K562 (cell line): ENCODE measurements around the gene CSNK1G1. TPM values are rescaled to one million over a fixed set of nuclear protein-coding genes. Genes with fewer than 3 reads are reported as not detected.

Source experiments
- ATAC-seq: fragments of 200-7000 bp; cut with Tn5 transposase; 3 replicates; pipeline ENCODE4 v1.9.1; 2020; ENCODE audit warnings: moderate library complexity
- BruUV-seq: library from RNA; stranded (reverse); fragments of 400-500 nt; replicated peaks from 2 replicates; lab custom pipeline; 2021; lab: Mats Ljungman, UMichigan
- CTCF ChIA-PET: fragments of 300-600 bp; formaldehyde crosslinking; extraction: SDS; loops from one replicate; lab custom pipeline; 2021; ENCODE audit warnings: low intra/inter-chr PET ratio; lab: Yijun Ruan, JAX
- POLR2A ChIA-PET: fragments of 300-600, 350-650 bp; sonication (Branson Sonifier 250); formaldehyde crosslinking; extraction: SDS; loops from one replicate; lab custom pipeline; 2021; ENCODE audit warnings: antibody characterized with exemption, inconsistent platforms; lab: Yijun Ruan, JAX
- DNase-seq, 4 experiments: peaks; one replicate each; pipeline versions ENCODE4 v3.0.0 to v3.0.0-alpha.2; 2011 to 2018; ENCODE audit warnings: low spot score in 3 of 4, mixed read lengths in 3 of 4; ENCODE audit errors: extremely low read depth in 1 of 4
- FAIRE-seq: peaks from 2 replicates; lab custom pipeline; 2011; peaks lifted over from hg19 to GRCh38; lab: Jason Lieb, UNC
- H2AFZ ChIP-seq: 2 replicates; pipeline ENCODE4 v1.6.0; 2011; ENCODE audit warnings: low read depth, low read length, control low read depth, inconsistent platforms
- H3K27ac ChIP-seq: fragments of 200-600 bp; 3 replicates; pipeline ENCODE4 v1.8.0; 2011; ENCODE audit warnings: low read depth, mild to moderate bottlenecking, control low read depth, inconsistent platforms, low read length, moderate library complexity, mixed read lengths; ENCODE audit errors: extremely low read depth
- H3K27me3 ChIP-seq, 2 experiments: fragments of 300-600 bp in 1 of 2; 2 replicates in 1 of 2; 3 replicates in 1 of 2; pipeline versions ENCODE4 v1.6.0 to v1.8.0; 2011; ENCODE audit warnings: inconsistent platforms in 2 of 2, low read length in 2 of 2, mild to moderate bottlenecking in 1 of 2, mixed read lengths in 1 of 2, moderate library complexity in 1 of 2; ENCODE audit not compliant: control insufficient read depth in 2 of 2, insufficient read depth in 2 of 2
- H3K36me3 ChIP-seq: fragments of 300-600 bp; 3 replicates; pipeline ENCODE4 v1.8.0; 2011; ENCODE audit warnings: mild to moderate bottlenecking, low read length, inconsistent platforms; ENCODE audit not compliant: control insufficient read depth, insufficient read depth
- H3K4me1 ChIP-seq, 2 experiments: fragments of 200-600 bp in 1 of 2; replicated peaks in 1 of 2; 2 replicates in 1 of 2; 3 replicates in 1 of 2; pipeline versions ENCODE4 v1.5.1 to v1.8.0; 2011; ENCODE audit warnings: inconsistent platforms in 2 of 2, low read length in 2 of 2, mild to moderate bottlenecking in 1 of 2, mixed read lengths in 1 of 2, moderate library complexity in 1 of 2; ENCODE audit not compliant: control insufficient read depth in 2 of 2, insufficient read depth in 2 of 2
- H3K4me2 ChIP-seq: 2 replicates; pipeline ENCODE4 v1.6.1; 2011; ENCODE audit warnings: low read length, control low read depth, inconsistent platforms, mixed read lengths; ENCODE audit not compliant: insufficient read depth
- H3K4me3 ChIP-seq: fragments of 200-600 bp; sonication (generic), shearing (Covaris generic); 2 replicates; pipeline ENCODE4 v1.5.1; 2016; ENCODE audit warnings: control low read depth, inconsistent platforms
- H3K79me2 ChIP-seq: fragments of 200-600 bp; 3 replicates; pipeline ENCODE4 v1.8.0; 2011; ENCODE audit warnings: low read length, inconsistent platforms; ENCODE audit not compliant: control insufficient read depth, insufficient read depth
- H3K9ac ChIP-seq, 2 experiments: 2 replicates each; pipeline versions ENCODE4 v1.6.0 to v1.6.1; 2011; ENCODE audit warnings: low read depth in 2 of 2, low read length in 2 of 2, control low read depth in 1 of 2, inconsistent platforms in 1 of 2, mild to moderate bottlenecking in 1 of 2, mixed read lengths in 1 of 2; ENCODE audit not compliant: insufficient read depth in 1 of 2
- H3K9me1 ChIP-seq: one replicate; pipeline ENCODE4 v1.6.0; 2011; ENCODE audit warnings: inconsistent platforms, mild to moderate bottlenecking, low read length, moderate library complexity; ENCODE audit not compliant: control insufficient read depth, insufficient read depth
- H3K9me3 ChIP-seq: replicated peaks from 2 replicates; pipeline ENCODE4 v1.5.1; 2011; ENCODE audit warnings: low read depth, low read length, inconsistent platforms; ENCODE audit not compliant: control insufficient read depth, insufficient read depth
- H4K20me1 ChIP-seq: replicated peaks from 2 replicates; pipeline ENCODE4 v1.6.1; 2011; ENCODE audit warnings: low read length, inconsistent platforms, mixed read lengths; ENCODE audit not compliant: control insufficient read depth, insufficient read depth
- BRF1 ChIP-seq: IDR thresholded peaks from 3 replicates; pipeline ENCODE4 v1.6.1; 2011; ENCODE audit warnings: borderline replicate concordance, mild to moderate bottlenecking; ENCODE audit not compliant: insufficient read length; ENCODE audit errors: extremely low read depth
- CBX3 ChIP-seq, 2 experiments: IDR thresholded peaks; 1 replicate in 1 of 2; 2 replicates in 1 of 2; pipeline ENCODE4 v1.6.1; 2012; ENCODE audit warnings: inconsistent platforms in 2 of 2, low read length in 2 of 2, borderline replicate concordance in 1 of 2, control low read depth in 1 of 2
- CEBPG ChIP-seq, 3 experiments: fragments of 200-800 bp in 1 of 3; sonication (Bioruptor generic) in 1 of 3; sonication (generic) in 1 of 3; formaldehyde crosslinking in 1 of 3; IDR thresholded peaks in 2 of 3; conservative IDR thresholded peaks in 1 of 3; 2 replicates each; pipeline versions ENCODE4 v1.6.1 to v1.8.0; 2016 to 2022; ENCODE audit warnings: missing compliant biosample characterization in 2 of 3, missing genetic modification characterization in 2 of 3, mild to moderate bottlenecking in 1 of 3, missing genetic modification reagents in 1 of 3
- FOXJ3 ChIP-seq: sonication (generic); formaldehyde crosslinking; IDR thresholded peaks from 2 replicates; pipeline ENCODE4 v1.4.0; 2020; ENCODE audit warnings: mild to moderate bottlenecking, missing genetic modification reagents
- TCF7L2 ChIP-seq: fragments of 150-350 bp; IDR thresholded peaks from 2 replicates; pipeline ENCODE4 v1.6.1; 2016; ENCODE audit warnings: low read depth, mild to moderate bottlenecking, low read length, moderate library complexity
- TGIF2 ChIP-seq: sonication (generic); formaldehyde crosslinking; IDR thresholded peaks from 2 replicates; pipeline ENCODE4 v1.8.1; 2022; ENCODE audit warnings: mild to moderate bottlenecking, missing genetic modification reagents, moderate library complexity
- THAP7 ChIP-seq: fragments of 250-450 bp; sonication (Bioruptor Pico); IDR thresholded peaks from 2 replicates; pipeline ENCODE4 v1.5.0; 2021
- U2AF2 ChIP-seq: fragments of 200-400 bp; formaldehyde crosslinking; optimal IDR thresholded peaks from 2 replicates; pipeline ENCODE3; 2017; ENCODE audit warnings: low read depth, mild to moderate bottlenecking, low read length
- WHSC1 ChIP-seq: IDR thresholded peaks from one replicate; pipeline ENCODE4 v1.6.1; 2012; ENCODE audit warnings: low read length, control low read depth, inconsistent platforms
- ZNF165 ChIP-seq: fragments of 250-450 bp; sonication (Bioruptor Pico); IDR thresholded peaks from 2 replicates; pipeline ENCODE4 v1.4.0; 2020; ENCODE audit warnings: borderline replicate concordance
- ZNF197 ChIP-seq: fragments of 200-800 bp; sonication (Bioruptor generic); IDR thresholded peaks from 2 replicates; pipeline ENCODE4 v1.6.1; 2016; ENCODE audit warnings: low read depth, missing genetic modification characterization, missing compliant biosample characterization
- ZNF212 ChIP-seq: fragments of 450-650 bp; formaldehyde crosslinking; IDR thresholded peaks from 2 replicates; pipeline ENCODE4 v1.4.0; 2020; ENCODE audit warnings: mild to moderate bottlenecking
- ZNF263 ChIP-seq: sonication (generic); formaldehyde crosslinking; IDR thresholded peaks from 2 replicates; pipeline ENCODE4 v1.8.0; 2022; ENCODE audit warnings: mild to moderate bottlenecking, missing genetic modification reagents, borderline replicate concordance
- ZNF764 ChIP-seq: fragments of 250-450 bp; sonication (Bioruptor Pico); IDR thresholded peaks from 2 replicates; pipeline ENCODE4 v1.4.0; 2020; ENCODE audit warnings: low read depth, mild to moderate bottlenecking, moderate library complexity
- WGBS: fragments of 100-300 bp; shearing (Covaris generic); methylation state at CpG from one replicate; pipeline ENCODE4 v1.1.6; 2016; ENCODE audit warnings: low coverage, mixed read lengths; ENCODE audit not compliant: insufficient coverage; ENCODE audit errors: missing lambda C conversion rate; 5-methylcytosine and 5-hydroxymethylcytosine counted together
- in situ Hi-C: fragments of 300-500 bp; cut with MboI; formaldehyde crosslinking; loops from 4 replicates; pipeline ENCODE4 v1.15.0; 2018; ENCODE audit warnings: inconsistent platforms, mixed read lengths
- intact Hi-C: fragments of 100-400 bp; cut with micrococcal nuclease; formaldehyde crosslinking; loops from 2 replicates; pipeline ENCODE4 v1.14.2; 2022
- polyA plus RNA-seq, 8 experiments: library from polyadenylated mRNA; depleted of rRNA in 4 of 8; stranded (reverse) in 5 of 8; unstranded in 3 of 8; fragments of >200 nt; fragmentation: Nextera tagmentation in 2 of 8; fragmentation: Illumina TruSeq in 1 of 8; extraction: Ambion mirVana in 2 of 8; extraction: Trizol in 1 of 8; gene quantifications; 2 replicates each; pipeline versions ENCODE4 v1.2.1 to v1.2.3, GENCODE V29; 2011 to 2014; ENCODE audit warnings: inconsistent platforms in 1 of 8, missing spikeins in 1 of 8
- total RNA-seq, 7 experiments: library from RNA; depleted of rRNA in 6 of 7; stranded (reverse); fragments of >200 nt in 6 of 7; fragmentation: Illumina TruSeq in 2 of 7; extraction: Trizol in 2 of 7; gene quantifications; 2 replicates each; pipeline versions ENCODE4 v1.2.1 to v1.2.3, GENCODE V29; 2011 to 2021; ENCODE audit warnings: low replicate concordance in 1 of 7
- TF ChIP-seq, protein P1 (sequence below): fragments of 250-450 bp; sonication (Bioruptor Pico); IDR thresholded peaks from 2 replicates; pipeline ENCODE4 v1.4.0; 2020; ENCODE audit warnings: borderline replicate concordance

The CSNK1G1 gene
- total and polyA plus RNA-seq, 9 of the 15 experiments (the other 6 are each of a cell fraction or from before 2014, with no cell fraction given), result 4.5 to 18.5 (median 9.5) TPM

- FAIRE-seq, result no peak
- Histone ChIP-seq H3K4me3 (no peak overlapping the region), H3K27ac (no peak overlapping the region), H3K4me1 (no peaks in the 10 kb centered on the region), H3K9me1 (no peaks in the 10 kb centered on the region), H3K9me3 (no peaks in the 10 kb centered on the region), H2AFZ (no peak overlapping the region), H3K27me3 (no peaks in the 10 kb centered on the region), H4K20me1 (no peaks in the 10 kb centered on the region), H3K4me2 (no peak overlapping the region), H3K79me2 (0 out of 3 replicates have a peak, but pooled peaks cover 5% of the 10 kb centered on the region), H3K9ac (no peak overlapping the region), H3K36me3 (peaks cover 2% of the 10 kb centered on the region; the same call in 2 of the 3 replicates)
- CTCF ChIA-PET, result interaction anchor here (0.7 kb wide), 1 partner anchor 103 kb away, joined by 3 read pairs; no protein-coding TSS in a partner anchor
- in situ Hi-C loops, result no loop called here
- POLR2A ChIA-PET, result no interaction called here
- DNase-seq, result no peak
- TF ChIP-seq, protein P1, sequence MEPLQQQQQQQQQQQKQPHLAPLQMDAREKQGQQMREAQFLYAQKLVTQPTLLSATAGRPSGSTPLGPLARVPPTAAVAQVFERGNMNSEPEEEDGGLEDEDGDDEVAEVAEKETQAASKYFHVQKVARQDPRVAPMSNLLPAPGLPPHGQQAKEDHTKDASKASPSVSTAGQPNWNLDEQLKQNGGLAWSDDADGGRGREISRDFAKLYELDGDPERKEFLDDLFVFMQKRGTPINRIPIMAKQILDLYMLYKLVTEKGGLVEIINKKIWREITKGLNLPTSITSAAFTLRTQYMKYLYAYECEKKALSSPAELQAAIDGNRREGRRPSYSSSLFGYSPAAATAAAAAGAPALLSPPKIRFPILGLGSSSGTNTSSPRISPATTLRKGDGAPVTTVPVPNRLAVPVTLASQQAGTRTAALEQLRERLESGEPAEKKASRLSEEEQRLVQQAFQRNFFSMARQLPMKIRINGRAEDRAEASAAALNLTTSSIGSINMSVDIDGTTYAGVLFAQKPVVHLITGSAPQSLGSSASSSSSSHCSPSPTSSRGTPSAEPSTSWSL (CRISPR knock-in tag), result no peak
- TF ChIP-seq ZNF197 (CRISPR knock-in tag) (no peak), ZNF165 (CRISPR knock-in tag) (no peak), U2AF2 (no peak)
- WGBS, result 49% methylated on average over 2 of the region's 2 CpGs
- no peak for ATAC-seq
- intact Hi-C loops, result no loop called here
- BruUV-seq, result no TSS peak
These were observed 50.7 kb downstream of the CSNK1G1 start for GRCh38 chr15:64305261-64305660.

GRCh38 chr15:64289550-64289949 lies 66.4 kb downstream of the CSNK1G1 start:
- Histone ChIP-seq H3K27ac (no peak overlapping the region), H3K4me3 (no peak overlapping the region), H2AFZ (no peak overlapping the region), H3K9me1 (no peaks in the 10 kb centered on the region), H3K9me3 (no peaks in the 10 kb centered on the region), H3K27me3 (no peaks in the 10 kb centered on the region), H3K4me2 (no peak overlapping the region), H3K36me3 (no peaks in the 10 kb centered on the region), H3K79me2 (peaks cover 35% of the 10 kb centered on the region), H3K4me1 (peaks cover 0 to 3% of the 10 kb centered on the region in 2 experiments; a peak in 2 of 5 replicates), H3K9ac (no peak overlapping the region), H4K20me1 (no peaks in the 10 kb centered on the region)
- 51% methylated on average over 2 of the region's 2 CpGs for whole genome bisulfite sequencing
- BruUV-seq, result no TSS peak
- no peak for ATAC-seq
- CTCF ChIA-PET, result no interaction called here
- no peak for FAIRE-seq
- in situ Hi-C loops (no loop called here), intact Hi-C loops (no loop called here)
- no peak for DNase-seq
- POLR2A ChIA-PET, result no interaction called here
- no peak for TF ChIP-seq ZNF212
- no peak for TF ChIP-seq CEBPG (CRISPR knock-in tag; IDR thresholded peaks at IDR 0.05)
- no peak for TF ChIP-seq CEBPG (tag; conservative IDR thresholded peaks at IDR 0.05 in 1 of 2, IDR thresholded peaks at IDR 0.05 in 1 of 2)
- no peak for TF ChIP-seq FOXJ3 (CRISPR knock-in tag)
- no peak for TF ChIP-seq THAP7 (CRISPR knock-in tag)
- TF ChIP-seq TGIF2 (CRISPR knock-in tag), result no peak
- no peak for TF ChIP-seq TCF7L2
- TF ChIP-seq ZNF263, result no peak
- TF ChIP-seq BRF1, result no peak
- TF ChIP-seq CBX3 (IDR thresholded peaks at IDR 0.05; ENCODE audit: borderline replicate concordance in 1 of 2, low read length in 2 of 2), result no peak
- no peak for TF ChIP-seq WHSC1
- no peak for TF ChIP-seq ZNF764 (CRISPR knock-in tag)
